Left ventricle myocardium superior (tissue), 1 donor: ENCODE data around the gene AIRE. TPM values are rescaled to one million over a fixed set of nuclear protein-coding genes. Genes with fewer than 3 reads are reported as not detected.
A peak's percentile ranks its signal among the peaks of the same experiment; 100 is the strongest.

Source experiments
- ATAC-seq: fragments of 200-7000 bp; cut with Tn5 transposase; one replicate; pipeline ENCODE4 v1.9.1; 2020; ENCODE audit warnings: mild to moderate bottlenecking, moderate library complexity
- DNase-seq: peaks from one replicate; pipeline ENCODE4 v3.0.0-alpha.2; 2020
- intact Hi-C: fragments of 100-400 bp; cut with micrococcal nuclease; formaldehyde crosslinking; loops from one replicate; pipeline ENCODE4 v1.11.0; 2022
- total RNA-seq: library from RNA; stranded (reverse); fragmentation: NEBNext Ultra II Directional; extraction: Animal tissue kit (Norgen Biotek cat#: 25700); gene quantifications from one replicate; pipeline ENCODE4 v1.2.1, GENCODE V29; 2021
- donor health status: DM: no; HTN: yes; CAD: no; lungs with severe emphysema.

AIRE gene
- total RNA-seq, 1 donor from 2014 or later, result not detected

DNA sequence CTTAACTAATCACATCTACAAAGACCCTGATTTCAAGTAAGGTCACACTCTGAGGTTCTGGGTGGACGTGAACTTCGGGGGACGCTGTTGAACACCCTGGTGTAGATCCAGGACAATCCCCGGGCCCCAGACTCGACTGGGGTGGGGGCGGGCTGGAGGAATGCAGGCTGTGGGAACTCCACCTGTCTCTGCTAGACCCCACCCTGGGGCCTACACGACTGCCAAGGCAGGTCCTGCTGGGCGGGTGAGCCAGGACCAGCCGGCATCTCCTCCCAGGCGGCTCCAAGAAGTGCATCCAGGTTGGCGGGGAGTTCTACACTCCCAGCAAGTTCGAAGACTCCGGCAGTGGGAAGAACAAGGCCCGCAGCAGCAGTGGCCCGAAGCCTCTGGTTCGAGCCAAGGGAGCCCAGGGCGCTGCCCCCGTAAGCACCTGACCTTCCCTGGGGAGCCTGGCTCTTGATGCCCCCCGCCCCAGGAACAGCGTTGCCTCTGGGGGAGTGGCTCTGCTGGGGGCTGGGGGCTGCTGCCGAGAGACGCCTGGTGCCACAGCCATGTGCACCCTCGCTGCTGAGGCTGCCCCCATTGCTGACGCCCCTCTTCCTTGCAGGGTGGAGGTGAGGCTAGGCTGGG lies 3.8 kb downstream of the AIRE start:
- ATAC-seq, result no peak
- intact Hi-C loops, result no loop called here
- DNase-seq, result no peak

- DNase-seq (no peak), ATAC-seq (no peak)
- intact Hi-C loops, result no loop called here
These were observed 4.8 kb downstream of the AIRE start for GRCh38 chr21:44290327-44291077.

DNA sequence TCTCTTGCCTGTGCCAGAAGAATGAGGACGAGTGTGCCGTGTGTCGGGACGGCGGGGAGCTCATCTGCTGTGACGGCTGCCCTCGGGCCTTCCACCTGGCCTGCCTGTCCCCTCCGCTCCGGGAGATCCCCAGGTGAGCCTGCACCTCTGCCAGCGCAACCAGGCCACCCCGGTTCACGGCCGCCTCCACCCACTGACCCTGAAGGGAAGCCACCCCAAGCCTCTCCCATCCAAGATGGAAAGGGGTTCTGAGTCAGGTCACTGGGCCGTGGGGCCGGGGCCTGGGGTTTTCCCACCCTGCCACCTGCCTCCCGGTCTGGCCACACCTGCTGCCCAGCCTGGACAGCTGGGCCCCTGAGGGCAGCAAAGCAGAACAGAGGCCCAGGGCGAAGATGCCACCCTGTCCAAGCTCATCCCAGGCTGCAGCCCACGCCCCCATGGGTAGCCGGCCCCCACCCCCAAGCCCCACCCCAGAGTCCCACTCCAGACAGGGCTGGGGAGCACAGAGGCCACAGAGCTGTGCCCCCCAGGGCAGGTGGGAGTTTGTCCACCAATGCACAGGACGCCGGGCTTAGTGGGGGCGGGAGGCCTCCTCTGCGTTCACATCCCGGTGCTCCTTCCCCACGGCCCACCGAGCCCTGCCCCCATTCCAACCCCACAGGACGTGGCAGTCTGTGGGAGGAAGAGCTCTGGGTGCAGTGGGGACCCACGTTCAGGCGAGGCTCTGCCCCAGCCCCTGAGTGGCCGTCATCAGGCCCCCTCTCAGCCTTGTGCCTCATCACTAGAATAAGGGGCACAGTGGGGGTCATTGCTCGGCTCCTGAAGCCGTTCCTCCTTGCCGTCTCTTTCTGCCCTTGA lies 5.6 kb downstream of the AIRE start:
- no peak for ATAC-seq
- no peak for DNase-seq
- intact Hi-C loops, result no loop called here

- intact Hi-C loops, result no loop called here
- ATAC-seq (no peak), DNase-seq (no peak)
These were observed 6.5 kb downstream of the AIRE start for GRCh38 chr21:44291936-44292811.

- intact Hi-C loops, result no loop called here
- DNase-seq (no peak), ATAC-seq (no peak)
These were observed 7.1 kb downstream of the AIRE start for GRCh38 chr21:44292812-44293195.

GRCh38 chr21:44293551-44294231 lies 8.0 kb downstream of the AIRE start:
- intact Hi-C loops, result no loop called here
- ATAC-seq, result no peak
- DNase-seq, result no peak

DNA sequence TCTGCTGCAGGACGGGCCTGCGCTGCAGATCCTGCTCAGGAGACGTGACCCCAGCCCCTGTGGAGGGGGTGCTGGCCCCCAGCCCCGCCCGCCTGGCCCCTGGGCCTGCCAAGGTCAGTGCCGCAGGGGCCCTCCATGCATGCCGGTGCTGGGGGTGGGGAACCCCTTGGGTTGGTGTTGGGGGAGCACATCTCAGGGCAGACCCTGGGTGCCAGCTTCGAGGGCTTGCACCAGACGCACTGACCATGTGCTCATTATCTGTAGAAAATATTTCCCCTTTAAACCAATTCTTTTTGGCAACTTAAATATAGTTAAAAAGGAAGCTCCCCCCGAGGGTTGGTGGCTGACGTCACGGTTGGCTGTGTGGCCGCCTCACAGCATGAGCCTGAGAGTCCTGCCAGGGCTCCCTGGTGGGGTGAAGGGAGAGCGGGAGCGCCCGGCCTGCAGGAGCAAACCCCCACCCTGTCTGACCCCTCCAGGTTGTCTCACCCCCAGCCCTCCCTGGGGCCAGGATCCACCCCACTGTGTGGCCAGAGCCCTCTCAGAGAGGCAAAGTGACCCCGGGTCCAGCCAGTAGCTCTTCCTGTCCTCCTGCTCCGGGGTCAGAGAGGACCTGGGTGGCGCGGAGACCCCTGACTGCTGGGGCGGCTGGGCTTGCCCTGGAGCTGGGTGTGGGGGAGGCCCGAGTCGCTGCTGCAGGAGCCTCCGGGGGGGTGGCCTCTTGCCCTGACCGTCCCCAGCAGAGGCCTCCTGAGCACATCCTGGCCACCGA lies 8.9 kb downstream of the AIRE start:
- ATAC-seq (peak; percentile 67), DNase-seq (peak; percentile 93)
- intact Hi-C loops, result no loop called here

DNA sequence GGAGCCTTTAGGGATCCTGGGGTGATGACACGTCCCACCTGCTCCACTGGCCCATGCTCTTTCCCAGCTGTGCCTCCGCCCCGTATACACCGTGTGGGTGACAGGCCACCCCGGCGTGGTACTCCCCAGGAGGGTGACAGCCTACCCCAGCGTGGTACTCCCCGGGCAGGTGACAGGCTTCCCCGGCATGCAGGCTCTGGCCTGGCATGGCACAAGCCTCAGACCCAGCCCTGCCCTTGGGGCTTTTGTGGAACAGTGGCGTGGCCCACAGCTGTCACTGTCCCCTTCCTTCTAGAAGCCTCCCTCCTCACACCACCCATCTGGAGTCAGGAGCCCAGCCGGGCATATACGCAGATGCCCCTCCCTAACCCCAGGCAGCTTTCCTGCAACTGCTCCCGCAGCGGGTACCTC lies 9.5 kb downstream of the AIRE start:
- intact Hi-C loops, result no loop called here
- ATAC-seq (peak; percentile 60), DNase-seq (peak; percentile 73)

- intact Hi-C loops, result no loop called here
- no peak for ATAC-seq
- DNase-seq, result no peak
These were observed 10.0 kb downstream of the AIRE start for GRCh38 chr21:44295646-44296045.

DNA sequence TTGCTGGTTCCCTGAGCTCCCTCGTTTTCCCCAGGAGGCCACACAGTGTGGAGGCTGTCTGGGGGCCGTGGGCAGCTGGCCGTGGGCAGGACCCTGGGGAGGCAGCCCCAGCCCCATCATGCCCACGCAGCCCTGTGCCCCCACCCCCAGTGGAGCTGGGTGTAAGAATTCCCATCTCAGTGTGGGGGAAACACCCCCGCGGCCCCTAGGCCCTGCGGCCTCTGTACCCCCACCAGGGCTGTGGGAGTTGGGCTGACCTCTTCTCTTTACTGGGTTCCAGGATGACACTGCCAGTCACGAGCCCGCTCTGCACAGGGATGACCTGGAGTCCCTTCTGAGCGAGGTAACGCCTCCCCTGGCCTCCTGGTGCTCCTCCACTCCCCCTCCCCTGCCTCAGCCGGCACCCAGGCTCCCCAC lies 10.4 kb downstream of the AIRE start:
- DNase-seq (no peak), ATAC-seq (no peak)
- intact Hi-C loops, result no loop called here

DNA sequence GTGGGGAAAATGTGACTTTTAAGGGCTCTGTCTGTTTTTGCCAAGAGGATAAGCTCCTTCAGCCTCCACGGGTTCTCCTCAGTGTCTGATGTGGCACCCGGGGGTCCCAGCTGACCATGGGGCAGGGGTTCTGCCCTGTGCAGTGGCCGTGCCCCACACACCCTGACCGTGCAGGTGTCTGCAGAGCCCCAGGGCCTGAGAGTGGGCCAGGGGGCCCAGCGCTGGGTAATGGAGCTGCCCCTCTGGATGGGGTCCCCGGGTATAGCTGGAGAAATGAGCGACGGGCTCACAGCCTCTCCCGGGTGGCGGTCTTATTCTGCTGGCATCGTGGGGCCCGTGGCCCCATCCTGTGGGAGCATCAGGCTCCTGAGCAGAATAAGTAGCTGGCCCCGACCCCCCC lies 11.2 kb downstream of the AIRE start:
- intact Hi-C loops, result no loop called here
- DNase-seq (no peak), ATAC-seq (no peak)

- peak; percentile 46 for ATAC-seq
- DNase-seq, result peak; percentile 92
- intact Hi-C loops, result no loop called here
These were observed 12.0 kb downstream of the AIRE start for GRCh38 chr21:44297525-44298290.

DNA sequence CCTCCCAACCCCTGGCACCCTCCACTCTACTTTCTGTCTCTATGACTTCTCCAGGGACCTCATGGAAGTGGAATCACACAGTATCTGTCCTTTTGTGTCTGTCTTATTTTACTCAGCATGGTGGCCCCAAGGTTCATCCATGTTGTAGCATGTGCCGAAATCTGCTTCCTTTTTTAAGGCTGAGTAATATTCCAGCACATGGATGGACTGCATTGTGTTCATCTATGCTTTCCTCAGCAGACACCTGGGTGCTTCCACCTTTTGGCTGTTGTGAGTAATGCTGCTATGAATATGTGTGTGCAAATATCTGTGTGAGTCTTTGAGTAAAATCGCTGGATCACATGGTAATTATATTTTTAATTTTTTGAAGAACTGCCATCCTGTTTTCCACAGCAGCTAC lies 12.6 kb downstream of the AIRE start:
- ATAC-seq (no peak), DNase-seq (no peak)

DNA sequence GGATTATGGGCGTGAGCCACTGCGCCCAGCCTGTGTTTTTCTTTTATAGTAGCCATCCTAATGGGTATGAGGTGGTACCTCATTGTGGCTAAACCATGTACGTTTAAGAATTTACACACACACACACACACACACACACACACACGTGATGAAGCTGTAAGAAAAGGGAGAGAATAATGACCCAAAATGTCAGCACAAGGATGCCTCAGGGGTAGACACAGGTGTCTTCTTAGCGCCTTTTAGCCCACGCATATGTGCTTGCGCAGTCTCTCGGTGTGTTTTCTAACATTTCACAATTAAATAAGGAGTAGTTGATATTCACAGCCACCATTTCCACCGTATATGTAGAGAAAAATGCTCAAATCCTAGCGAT lies 13.4 kb downstream of the AIRE start:
- no peak for ATAC-seq
- no peak for DNase-seq

More for the DNA sequence above, 12.6 kb downstream of the AIRE start:
- intact Hi-C loops, result no loop called here

DNA sequence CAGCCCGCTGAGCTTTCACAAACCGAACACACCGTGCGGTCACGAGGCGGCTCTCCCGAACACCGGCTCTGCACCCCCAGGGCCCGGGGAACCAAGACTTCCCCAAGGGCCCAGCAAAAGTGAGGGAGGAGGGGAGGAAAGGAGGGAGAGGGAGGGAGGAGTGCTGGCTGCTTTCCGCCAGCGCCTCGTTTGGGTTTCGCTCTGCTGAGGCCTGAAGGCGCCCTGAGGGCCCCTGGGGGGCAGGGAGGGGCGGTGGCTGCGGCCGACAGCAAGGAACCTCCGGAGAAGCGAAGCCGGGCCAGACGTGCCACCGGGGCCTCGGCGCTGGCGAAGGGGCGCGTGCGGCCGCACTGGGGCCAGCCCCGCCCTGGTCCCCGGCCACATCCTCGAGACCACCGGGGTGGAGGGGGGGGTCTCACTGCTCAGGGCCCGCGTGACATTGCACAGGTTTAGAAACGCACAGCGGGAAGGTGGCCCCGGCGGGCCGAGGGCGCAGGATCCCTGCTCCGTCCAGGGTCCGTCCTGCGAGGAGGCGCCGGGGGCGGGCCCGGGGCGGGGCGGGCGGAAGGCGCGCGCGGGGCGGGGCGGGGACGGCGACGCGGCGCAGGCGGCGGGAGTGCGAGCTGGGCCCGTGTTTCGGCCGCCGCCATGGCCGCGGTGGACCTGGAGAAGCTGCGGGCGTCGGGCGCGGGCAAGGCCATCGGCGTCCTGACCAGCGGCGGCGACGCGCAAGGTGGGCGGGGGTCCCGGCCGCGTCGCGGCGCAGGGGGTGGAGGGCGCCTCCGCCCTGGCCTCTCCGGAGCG lies 14.0 kb downstream of the AIRE start, which contains the start of gene PFKL:
Gene PFKL (plus strand): TSS at position 596 of the 804 bp plus-strand sequence. CDS start 53 bp downstream, at position 649.
- ATAC-seq (peak; percentile 68), DNase-seq (peak; percentile 86)
- intact Hi-C loops, result no loop called here

More for the DNA sequence above, 13.4 kb downstream of the AIRE start:
- intact Hi-C loops, result no loop called here

DNA sequence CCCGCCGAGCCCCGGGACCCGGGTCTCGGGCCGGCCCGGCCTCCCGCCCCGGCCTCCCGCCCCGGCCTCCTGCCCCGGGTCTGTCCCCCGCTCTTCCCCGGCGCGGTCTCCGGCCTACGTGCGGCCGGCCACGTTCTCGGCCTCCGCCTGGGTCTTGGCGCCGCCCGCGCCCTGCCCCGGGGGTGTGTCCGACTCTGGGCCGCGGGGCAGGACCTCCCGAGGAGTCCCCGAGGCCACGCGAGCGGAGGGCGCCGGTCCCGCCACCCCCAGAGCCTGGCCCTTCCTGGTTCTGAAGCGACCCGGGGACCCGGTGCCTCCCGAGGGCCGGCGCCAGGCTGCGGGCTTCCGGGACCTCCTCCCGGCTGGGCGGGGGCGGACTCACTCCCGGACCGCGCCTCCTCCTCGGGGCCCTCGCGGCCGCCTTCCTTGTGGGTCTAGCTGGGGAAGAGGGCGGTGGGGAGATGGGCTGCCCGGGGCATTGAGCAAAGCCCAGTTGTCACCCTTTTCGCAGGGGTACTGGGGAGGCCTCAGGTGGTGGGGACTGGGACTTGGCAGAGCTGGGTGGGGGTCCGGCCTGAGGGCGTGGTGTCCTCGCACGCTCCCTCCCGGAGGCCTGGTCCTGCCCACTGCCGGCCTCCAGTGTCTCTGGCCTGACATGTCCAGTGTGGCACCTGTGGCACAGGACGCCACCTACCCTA lies 14.7 kb downstream of the AIRE start:
- intact Hi-C loops, result no loop called here
- DNase-seq, result peak; percentile 88
- ATAC-seq, result peak; percentile 61
